HG02763 (cell line): ENCODE data around the gene DDT.
A peak's percentile ranks its signal among the peaks of the same experiment; 100 is the strongest.
"Not testable (repeated sequence)": the region's sequence is repeated elsewhere in the genome, so short reads cannot be mapped to it uniquely, and the experiment has no call there.

Experiments
- ATAC-seq: cut with Tn5 transposase; IDR thresholded peaks from one replicate; pipeline ENCODE4 v1.9.1; 2021; ENCODE audit warnings: mild to moderate bottlenecking, moderate library complexity; ENCODE audit not compliant: unreplicated experiment

Gene DDT

DNA sequence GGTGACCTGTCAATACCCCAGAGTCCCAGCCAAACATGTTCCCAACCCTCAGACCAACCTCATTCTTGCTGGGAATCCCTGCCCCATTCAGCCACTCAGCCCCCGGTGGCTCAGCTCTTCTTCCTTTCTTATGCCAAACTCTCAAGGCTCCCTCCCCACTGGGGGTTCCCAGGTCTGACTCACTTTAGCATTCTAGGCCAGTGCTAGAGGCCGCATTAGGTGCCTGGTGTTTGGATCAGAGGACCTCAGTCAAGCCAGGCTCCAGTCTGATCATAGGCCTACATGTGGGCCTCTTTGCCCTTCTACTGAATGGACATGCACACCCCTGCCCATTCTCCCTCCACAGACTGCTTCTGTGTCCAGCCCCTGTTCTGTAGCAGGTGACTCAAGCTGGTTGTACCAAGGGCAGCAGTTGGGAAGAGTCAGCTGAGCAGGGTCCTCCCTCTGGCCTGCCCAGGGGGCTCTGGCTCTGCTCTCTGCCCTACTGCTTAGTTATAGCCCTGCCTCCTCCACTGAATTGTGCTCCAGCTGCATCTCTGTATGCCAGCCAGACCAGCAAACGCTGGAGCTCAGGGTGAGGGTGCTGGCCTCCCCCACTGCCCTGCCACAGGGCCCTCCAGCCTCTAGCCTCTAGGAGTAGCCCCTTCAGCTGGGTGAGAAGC is 15.5 kb upstream of the DDT start:
- ATAC-seq = not testable (repeated sequence)

DNA sequence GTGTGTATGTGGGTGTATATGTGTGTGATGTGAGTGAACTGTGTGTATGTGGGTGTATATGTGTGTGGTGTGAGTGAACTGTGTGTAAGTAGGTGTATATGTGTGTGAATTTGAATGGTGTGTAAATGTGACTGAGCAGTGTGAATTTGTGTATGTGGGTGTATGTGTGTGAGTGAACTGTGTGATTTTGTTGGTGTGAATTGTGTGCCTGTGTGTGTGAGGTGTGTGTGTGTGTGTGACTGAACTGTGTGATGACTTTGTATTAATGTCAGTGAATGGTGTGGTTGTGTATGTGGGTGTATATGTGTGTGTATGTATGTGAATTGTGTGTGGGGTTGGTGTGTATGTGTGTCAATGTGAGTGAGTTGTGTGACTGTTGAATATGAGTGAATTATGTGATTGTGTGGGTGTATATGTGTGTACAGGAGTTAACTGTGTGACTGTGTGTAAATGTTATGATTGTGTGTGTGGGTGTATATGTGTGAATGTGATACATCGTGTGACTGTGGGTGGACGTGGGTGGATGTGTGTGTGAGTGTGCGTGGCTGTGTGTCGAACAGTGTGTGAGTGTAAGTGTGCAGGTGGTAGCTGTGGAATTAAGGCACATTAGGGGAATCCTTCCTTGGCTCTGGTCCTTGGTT is 12.4 kb upstream of the DDT start:
- ATAC-seq = not testable (repeated sequence)

DNA sequence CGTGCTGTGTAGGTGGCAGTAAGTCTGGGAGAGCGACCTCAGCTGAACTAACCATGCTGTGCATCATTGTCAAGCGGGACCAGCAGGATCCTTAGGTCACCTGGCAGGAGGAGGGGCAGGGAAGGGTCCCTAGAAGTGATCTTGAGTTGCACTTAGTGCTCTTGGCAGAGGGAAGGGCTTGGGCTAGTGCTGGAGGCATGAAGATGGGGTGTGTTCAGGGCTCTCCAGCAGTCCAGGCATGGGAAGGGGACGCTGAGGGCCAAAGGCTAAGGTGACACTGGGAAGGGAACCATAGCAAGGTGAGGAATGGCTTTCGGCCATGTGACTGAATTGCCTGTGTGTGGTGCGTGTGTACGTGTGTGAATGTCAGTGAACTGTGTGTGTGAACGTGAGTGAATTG is 11.8 kb upstream of the DDT start:
- not testable (repeated sequence) for ATAC-seq

DNA sequence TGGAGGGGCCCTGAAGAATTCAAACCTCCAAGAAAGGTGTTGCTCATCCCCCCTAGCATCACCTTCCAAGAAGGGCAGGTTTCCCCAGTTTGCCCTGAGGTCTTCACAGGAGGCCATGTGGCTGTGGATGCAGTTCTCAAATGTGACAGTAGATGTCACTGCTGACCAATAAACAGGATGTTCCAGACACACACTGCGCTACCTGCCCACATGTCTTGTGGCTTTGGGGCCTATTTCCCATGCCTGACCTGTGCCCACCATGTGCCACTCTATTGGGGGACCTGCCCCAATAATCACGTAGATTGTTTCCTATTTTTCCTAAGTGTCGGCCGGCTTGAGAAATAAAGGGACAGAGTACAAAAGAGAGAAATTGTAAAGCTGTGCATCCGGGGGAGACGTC is 10.2 kb upstream of the DDT start:
- ATAC-seq = no peak

DNA sequence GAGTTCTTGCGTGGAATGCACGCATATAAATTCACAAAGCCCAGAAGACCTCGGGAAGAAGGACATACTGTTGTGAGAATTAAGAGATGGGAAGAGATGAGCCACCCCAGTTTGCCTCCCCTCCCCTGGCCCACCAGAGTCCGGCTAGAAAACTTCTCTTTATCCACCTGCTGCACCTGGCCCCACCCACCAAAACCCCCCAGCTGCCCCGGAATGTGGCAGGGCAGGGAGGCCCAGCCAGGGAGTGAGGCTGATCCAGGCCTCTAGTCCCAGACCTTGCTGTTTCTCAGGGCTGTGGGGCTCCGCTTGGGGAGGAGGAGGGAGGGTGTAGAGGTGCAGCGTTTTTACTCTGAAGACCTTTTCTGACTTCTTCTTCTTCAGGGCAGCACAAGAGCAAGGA is 6.3 kb upstream of the DDT start:
- ATAC-seq = not testable (repeated sequence)

DNA sequence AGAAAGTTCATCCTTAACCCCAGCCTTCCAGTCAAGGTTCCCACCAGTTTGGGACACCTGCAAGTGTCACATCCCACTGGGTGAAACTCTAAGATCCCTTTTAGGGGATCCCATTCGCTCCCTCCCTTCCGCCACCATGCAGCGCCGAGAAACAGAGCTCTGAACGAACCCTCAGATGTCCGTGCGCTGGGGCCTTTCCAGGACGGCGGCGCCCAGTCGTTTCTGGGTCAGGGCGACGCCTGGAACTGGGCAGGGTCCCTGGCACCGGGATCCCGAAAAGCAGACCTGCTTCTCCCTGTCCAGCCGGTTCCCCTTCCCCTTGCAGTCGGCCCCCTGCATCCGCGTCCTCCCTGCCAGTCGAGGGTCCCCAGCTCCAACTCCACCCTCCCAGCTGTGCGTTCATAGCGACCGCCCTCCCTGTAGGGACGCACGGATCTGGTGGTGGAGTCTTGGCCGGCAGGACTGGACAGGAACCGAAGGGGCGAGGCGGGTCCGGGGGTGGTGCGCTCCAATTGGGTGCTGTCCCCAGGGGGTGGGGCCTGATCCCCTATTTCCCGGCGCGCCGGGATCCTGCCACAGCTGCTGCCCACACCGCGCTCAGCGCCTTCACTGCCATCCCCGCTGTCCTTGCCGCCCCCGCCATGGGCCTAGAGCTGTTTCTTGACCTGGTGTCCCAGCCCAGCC is 5.5 kb upstream of the DDT start, which contains the start of gene GSTT2:
Gene GSTT2 (plus strand): TSS at position 578 of the 684 bp plus-strand sequence.
- ATAC-seq = not testable (repeated sequence)

DNA sequence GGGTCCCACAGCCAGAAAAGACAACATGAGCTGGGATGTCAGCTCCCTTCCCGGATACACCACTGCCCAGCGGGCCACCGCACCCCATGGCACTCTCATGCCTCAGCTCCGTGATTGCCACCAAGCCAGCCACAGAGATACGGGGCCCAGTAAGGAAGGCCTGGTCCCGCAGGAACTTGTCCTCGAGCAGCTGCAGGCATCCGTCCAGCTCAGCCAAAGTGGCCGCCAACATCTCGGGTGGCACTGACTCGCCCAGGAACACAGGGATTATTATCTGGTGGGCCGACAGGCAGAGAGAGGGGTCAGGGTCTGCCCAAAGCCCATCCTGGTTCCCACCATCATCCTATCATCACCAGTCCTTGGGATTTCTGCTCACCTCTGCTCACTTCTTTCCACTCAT is 3.1 kb upstream of the DDT start:
- ATAC-seq = not testable (repeated sequence)

DNA sequence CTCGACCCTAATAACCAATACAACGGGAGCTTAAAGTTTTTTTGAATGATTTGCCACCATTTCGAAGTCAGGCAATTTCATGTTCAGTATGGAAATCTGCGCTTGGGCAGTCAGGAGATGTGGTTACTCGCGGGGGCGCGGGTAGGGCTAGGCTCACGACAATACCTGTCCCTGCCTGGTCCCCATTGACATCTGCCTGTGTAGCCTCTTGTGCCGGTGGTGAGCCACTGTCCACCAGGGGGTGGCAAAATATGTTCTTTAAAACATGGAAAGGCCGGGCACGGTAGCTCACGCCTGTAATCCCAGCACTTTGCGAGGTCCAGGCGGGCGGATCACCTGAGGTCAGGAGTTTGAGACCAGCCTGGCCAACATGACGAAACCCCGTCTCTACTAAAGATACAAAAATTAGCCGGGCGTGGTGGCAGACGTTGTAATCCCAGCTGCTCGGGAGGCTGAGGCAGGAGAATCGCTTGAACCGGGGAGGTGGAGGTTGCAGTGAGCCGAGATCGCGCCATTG is 653 bp upstream of the DDT start:
- ATAC-seq = not testable (repeated sequence)

DNA sequence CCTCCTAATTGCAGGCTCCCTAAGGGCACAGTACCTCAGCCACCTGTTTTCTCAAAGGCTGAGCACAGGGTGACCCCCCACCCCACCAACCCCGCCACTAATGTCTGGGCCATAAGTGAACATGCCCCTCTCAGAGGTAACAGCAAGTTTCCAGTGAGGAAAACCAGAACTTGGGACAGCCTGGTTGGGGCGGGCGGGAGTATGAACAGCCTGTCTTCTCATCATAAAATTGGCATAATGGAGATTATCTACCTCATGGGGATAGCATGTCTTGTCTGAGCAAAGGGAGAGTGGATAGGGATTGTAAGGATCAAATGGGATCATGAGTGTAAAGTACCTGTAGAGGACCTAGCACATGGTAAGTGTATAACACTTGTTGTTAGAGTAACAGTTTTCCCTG is 2.3 kb downstream of the DDT start:
- ATAC-seq = not testable (repeated sequence)

DNA sequence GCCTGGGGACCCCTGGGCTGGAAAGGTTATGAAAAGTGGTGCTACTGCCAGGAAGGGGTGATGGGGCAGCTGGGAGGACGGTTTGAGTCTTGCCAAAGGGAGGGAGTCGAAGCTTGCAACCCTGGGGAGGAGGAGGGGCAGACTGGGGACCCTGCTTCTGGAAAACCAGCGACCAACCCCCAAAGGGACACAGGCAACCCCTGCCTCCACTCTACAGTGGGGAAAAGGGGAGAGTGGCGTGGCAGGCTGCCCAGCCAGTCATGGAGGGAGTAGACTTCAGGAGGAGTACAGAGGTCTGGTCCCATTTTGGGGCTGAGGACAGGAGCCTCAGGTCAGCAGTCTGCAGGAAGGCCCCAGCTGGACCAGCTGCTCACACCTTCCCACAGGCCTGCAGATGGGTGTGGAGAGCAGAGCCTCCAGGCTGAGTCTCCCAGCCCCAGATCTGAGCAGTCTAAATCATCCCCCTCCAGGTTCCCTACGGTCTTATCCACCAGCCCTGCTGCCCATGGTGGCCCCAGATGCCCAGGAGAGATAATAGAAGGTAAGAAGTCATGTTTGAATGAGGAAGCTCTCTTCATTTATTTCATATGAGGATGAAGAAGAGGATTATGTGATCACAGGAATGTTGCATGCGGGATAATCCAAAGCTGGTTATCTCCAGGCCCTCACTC is 3.3 kb downstream of the DDT start:
- ATAC-seq = no peak

DNA sequence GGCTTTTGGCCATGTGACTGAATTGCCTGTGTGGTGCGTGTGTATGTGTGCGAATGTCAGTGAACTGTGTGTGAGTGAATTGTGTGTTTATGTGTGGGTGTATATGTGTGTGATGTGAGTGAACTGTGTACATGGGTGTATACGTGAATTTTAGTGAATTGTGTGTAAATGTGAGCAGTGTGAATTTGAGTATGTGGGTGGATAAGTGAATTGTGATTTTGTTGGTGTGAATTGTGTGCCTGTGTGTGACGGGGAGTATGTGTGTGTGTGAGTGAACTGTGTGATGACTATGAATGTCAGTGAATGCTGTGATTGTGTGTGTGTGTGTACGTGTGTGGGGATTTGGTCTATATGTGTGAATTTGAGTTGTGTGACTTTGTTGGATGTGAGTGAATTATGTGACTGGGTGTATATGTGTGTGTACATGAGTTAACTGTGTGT is 4.0 kb downstream of the DDT start:
- ATAC-seq = no peak

DNA sequence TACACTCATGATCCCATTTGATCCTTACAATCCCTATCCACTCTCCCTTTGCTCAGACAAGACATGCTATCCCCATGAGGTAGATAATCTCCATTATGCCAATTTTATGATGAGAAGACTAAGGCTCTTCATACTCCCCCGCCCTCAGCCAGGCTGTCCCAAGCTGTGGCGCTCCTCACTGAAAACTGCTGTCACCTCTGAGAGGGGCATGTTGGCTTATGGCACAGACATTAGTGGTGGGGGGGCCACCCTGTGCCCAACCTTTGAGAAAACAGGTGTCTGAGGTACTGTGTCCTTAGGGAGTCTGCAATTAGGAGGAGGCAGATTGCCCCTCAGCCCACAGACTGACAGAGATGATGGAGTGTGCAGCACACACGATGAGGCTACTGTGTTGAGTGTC is 5.2 kb downstream of the DDT start:
- ATAC-seq = no peak

DNA sequence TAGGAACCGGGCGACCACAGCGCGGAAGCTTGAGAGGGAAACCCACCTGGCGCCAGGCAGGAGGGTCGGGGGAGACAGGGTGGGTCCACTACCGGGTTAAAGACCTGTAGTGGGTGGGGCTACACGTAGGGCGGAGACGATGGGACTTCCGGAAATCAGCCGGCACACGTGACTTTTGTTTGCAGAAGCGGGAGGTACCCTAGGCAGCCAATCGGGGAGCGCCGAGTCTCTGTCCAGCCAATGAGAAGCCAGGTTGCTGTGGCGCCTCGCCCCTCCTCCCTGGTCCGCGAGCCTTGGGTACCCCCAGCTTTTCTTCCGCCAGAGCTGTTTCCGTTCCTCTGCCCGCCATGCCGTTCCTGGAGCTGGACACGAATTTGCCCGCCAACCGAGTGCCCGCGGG is 7.7 kb downstream of the DDT start, which contains the start of gene DDTL:
Gene DDTL (plus strand): TSS at position 321 of the 400 bp plus-strand sequence. CDS start 27 bp downstream, at position 348.
- ATAC-seq = peak; percentile 91

DNA sequence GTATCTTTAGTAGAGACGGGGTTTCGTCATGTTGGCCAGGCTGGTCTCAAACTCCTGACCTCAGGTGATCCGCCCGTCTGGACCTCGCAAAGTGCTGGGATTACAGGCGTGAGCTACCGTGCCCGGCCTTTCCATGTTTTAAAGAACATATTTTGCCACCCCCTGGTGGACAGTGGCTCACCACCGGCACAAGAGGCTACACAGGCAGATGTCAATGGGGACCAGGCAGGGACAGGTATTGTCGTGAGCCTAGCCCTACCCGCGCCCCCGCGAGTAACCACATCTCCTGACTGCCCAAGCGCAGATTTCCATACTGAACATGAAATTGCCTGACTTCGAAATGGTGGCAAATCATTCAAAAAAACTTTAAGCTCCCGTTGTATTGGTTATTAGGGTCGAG is 8.1 kb downstream of the DDT start:
- ATAC-seq = not testable (repeated sequence)

DNA sequence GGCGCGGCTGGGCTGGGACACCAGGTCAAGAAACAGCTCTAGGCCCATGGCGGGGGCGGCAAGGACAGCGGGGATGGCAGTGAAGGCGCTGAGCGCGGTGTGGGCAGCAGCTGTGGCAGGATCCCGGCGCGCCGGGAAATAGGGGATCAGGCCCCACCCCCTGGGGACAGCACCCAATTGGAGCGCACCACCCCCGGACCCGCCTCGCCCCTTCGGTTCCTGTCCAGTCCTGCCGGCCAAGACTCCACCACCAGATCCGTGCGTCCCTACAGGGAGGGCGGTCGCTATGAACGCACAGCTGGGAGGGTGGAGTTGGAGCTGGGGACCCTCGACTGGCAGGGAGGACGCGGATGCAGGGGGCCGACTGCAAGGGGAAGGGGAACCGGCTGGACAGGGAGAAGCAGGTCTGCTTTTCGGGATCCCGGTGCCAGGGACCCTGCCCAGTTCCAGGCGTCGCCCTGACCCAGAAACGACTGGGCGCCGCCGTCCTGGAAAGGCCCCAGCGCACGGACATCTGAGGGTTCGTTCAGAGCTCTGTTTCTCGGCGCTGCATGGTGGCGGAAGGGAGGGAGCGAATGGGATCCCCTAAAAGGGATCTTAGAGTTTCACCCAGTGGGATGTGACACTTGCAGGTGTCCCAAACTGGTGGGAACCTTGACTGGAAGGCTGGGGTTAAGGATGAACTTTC is 13.0 kb downstream of the DDT start, which contains the start of gene GSTT2B:
Gene GSTT2B (minus strand): TSS at position 112 of the 688 bp plus-strand sequence. CDS start 64 bp downstream, at position 48.
- not testable (repeated sequence) for ATAC-seq

DNA sequence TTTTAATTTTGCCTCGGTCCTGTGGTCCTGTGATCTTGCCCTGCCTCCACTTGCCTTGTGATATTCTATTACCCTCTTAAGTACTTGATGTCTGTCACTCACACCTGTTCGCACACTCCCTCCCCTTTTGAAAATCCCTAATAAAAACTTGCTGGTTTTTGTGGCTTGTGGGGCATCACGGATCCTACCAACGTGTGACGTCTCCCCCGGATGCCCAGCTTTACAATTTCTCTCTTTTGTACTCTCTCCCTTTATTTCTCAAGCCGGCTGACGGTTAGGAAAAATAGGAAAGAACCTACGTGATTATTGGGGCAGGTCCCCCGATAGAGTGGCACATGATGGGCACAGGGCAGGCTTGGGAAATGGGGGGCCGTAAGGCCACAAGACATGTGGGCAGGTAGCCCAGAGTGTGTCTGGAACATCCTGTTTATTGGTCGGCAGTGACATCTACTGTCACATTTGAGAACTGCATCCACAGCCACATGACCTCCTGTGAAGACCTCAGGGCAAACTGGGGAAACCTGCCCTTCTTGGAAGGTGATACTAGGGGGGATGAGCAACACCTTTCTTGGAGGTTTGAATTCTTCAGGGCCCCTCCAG is 17.8 kb downstream of the DDT start:
- ATAC-seq = not testable (repeated sequence)

DNA sequence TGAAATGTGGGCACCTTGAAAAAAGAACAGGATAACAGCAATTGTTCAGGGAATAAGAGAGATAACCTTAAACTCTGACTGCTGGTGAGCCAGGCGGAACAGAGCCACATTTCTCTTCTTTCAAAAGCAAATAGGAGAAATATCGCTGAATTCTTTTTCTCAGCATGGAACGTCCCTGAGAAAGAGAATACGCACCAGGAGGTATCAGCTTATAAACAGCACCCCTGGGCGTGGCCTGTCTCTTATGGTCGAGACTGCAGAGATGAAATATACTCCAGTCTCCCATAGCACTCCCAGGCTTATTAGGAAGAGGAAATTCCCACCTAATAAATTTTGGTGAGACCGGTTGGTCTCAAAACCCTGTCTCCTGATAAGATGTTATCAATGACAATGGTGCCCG is 18.4 kb downstream of the DDT start:
- not testable (repeated sequence) for ATAC-seq

DNA sequence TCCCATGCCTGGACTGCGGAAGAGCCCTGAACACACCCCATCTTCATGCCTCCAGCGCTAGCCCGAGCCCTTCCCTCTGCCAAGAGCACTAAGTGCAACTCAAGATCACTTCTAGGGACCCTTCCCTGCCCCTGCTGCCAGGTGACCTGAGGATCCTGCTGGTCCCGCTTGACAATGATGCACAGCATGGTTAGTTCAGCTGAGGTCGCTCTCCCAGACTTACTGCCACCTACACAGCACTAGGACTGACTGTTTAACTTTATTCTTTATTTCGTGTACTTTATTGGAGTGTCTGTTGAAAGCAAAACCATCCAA is 19.3 kb downstream of the DDT start:
- not testable (repeated sequence) for ATAC-seq

DNA sequence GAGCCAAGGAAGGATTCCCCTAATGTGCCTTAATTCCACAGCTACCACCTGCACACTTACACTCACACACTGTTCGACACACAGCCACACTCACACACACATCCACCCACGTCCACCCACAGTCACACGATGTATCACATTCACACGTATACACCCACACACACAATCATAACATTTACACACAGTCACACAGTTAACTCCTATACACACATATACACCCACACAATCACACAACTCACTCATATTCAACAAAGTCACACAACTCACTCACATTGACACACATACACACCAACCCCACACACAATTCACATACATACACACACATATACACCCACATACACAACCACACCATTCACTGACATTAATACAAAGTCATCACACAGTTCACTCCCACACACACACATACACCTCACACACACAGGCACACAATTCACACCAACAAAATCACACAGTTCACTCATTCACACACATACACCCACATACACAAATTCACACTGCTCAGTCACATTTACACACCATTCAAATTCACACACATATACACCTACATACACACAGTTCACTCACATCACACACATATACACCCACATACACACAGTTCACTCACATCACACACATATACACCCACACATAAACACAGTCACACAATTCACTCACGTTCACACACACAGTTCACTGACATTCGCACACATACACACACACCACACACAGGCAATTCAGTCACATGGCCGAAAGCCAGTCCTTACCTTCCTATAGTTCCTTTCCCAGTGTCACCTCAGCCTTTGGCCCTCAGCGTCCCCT is 19.8 kb downstream of the DDT start:
- ATAC-seq = not testable (repeated sequence)
